Activated CD4-positive, alpha-beta T cell treated with anti-CD3 and anti-CD28 coated beads, Interleukin-2, amount 50 U/mL, for 1 hour (primary cell): ENCODE data around the gene CCR3.

ENCODE experiments used
- DNase-seq: peaks from one replicate; pipeline ENCODE4 v3.0.0-alpha.2; 2020

CCR3 gene

GRCh38 chr3:46221938-46222337 lies 20.3 kb upstream of the CCR3 start:
- DNase-seq, result no peak

- no peak for DNase-seq
These were observed 19.7 kb upstream of the CCR3 start for GRCh38 chr3:46222435-46223161.

GRCh38 chr3:46228260-46229242 lies 13.7 kb upstream of the CCR3 start:
- DNase-seq, result no peak

- no peak for DNase-seq
These were observed 10.9 kb upstream of the CCR3 start for GRCh38 chr3:46231323-46231722.

- no peak for DNase-seq
These were observed 9.1 kb upstream of the CCR3 start for GRCh38 chr3:46233194-46233593.

GRCh38 chr3:46235425-46235824 lies 6.8 kb upstream of the CCR3 start:
- no peak for DNase-seq

GRCh38 chr3:46236294-46237054 lies 5.8 kb upstream of the CCR3 start:
- DNase-seq, result no peak

- DNase-seq, result no peak
These were observed 3.9 kb upstream of the CCR3 start for GRCh38 chr3:46238386-46238785.

GRCh38 chr3:46239301-46239938 lies 2.8 kb upstream of the CCR3 start:
- no peak for DNase-seq

- DNase-seq, result no peak
These were observed 2.3 kb upstream of the CCR3 start for GRCh38 chr3:46239952-46240351.

- no peak for DNase-seq
These were observed 1.3 kb downstream of the CCR3 start for GRCh38 chr3:46243560-46243959.

GRCh38 chr3:46245146-46245545 lies 2.9 kb downstream of the CCR3 start:
- no peak for DNase-seq

- no peak for DNase-seq
These were observed 10.7 kb downstream of the CCR3 start for GRCh38 chr3:46252980-46253379.

- DNase-seq, result no peak
These were observed 16.3 kb downstream of the CCR3 start for GRCh38 chr3:46258525-46258924.

GRCh38 chr3:46261926-46262594 lies 19.8 kb downstream of the CCR3 start:
- no peak for DNase-seq

- no peak for DNase-seq
These were observed 21.7 kb downstream of the CCR3 start for GRCh38 chr3:46264002-46264401.

- DNase-seq, result no peak
These were observed 24.3 kb downstream of the CCR3 start for GRCh38 chr3:46266598-46266997.

GRCh38 chr3:46269556-46269955 lies 27.3 kb downstream of the CCR3 start:
- DNase-seq, result no peak

GRCh38 chr3:46270474-46270873 lies 28.2 kb downstream of the CCR3 start:
- DNase-seq, result no peak

- DNase-seq, result no peak
These were observed 29.0 kb downstream of the CCR3 start for GRCh38 chr3:46271209-46271745.

GRCh38 chr3:46272028-46272451 lies 29.8 kb downstream of the CCR3 start:
- no peak for DNase-seq
